A549 (cell line): ENCODE data around the gene PLEKHG3. TPM values are rescaled to one million over a fixed set of nuclear protein-coding genes. Genes with fewer than 3 reads are reported as not detected.
"Not testable (repeated sequence)": the region's sequence is repeated elsewhere in the genome, so short reads cannot be mapped to it uniquely, and the experiment has no call there.

ENCODE experiments used
- ATAC-seq, 2 experiments: fragments of 200-7000 bp in 1 of 2; fragments of >200 bp in 1 of 2; cut with Nextera tagmentation in 1 of 2; cut with Tn5 transposase in 1 of 2; 3 replicates each; pipeline versions ENCODE4 v1.8.0 to v1.9.1; 2018 to 2020; ENCODE audit warnings: mild to moderate bottlenecking in 1 of 2, moderate library complexity in 1 of 2
- CTCF ChIA-PET: fragments of 300-600 bp; sonication (Branson Sonifier 250); formaldehyde crosslinking; extraction: SDS; loops from one replicate; lab custom pipeline; 2021; ENCODE audit warnings: antibody characterized with exemption, inconsistent platforms; lab: Yijun Ruan, JAX
- POLR2A ChIA-PET: fragments of 350-600 bp; formaldehyde crosslinking; extraction: SDS; loops from one replicate; lab custom pipeline; 2021; ENCODE audit warnings: antibody characterized with exemption, inconsistent platforms; lab: Yijun Ruan, JAX
- DNase-seq, 2 experiments: peaks; one replicate each; pipeline versions ENCODE4 v3.0.0 to v3.0.0-alpha.2; 2011 to 2016; ENCODE audit warnings: low read depth in 1 of 2, low spot score in 1 of 2
- FAIRE-seq: peaks from 2 replicates; lab custom pipeline; 2011; peaks lifted over from hg19 to GRCh38; lab: Jason Lieb, UNC
- H3K27ac ChIP-seq, 2 experiments: fragments of >200 bp; sonication (Bioruptor Twin); formaldehyde crosslinking; 3 replicates each; pipeline ENCODE4 v1.5.1; 2016 to 2017
- H3K4me1 ChIP-seq: fragments of >200 bp; sonication (Bioruptor Twin); formaldehyde crosslinking; 3 replicates; pipeline ENCODE4 v1.6.1; 2016
- H3K4me2 ChIP-seq: fragments of >200 bp; sonication (Bioruptor Twin); formaldehyde crosslinking; 3 replicates; pipeline ENCODE4 v1.6.1; 2016
- H3K4me3 ChIP-seq: fragments of >200 bp; sonication (Bioruptor Twin); formaldehyde crosslinking; 3 replicates; pipeline ENCODE4 v1.5.1; 2016
- H3K9me3 ChIP-seq: fragments of >200 bp; sonication (Bioruptor Twin); formaldehyde crosslinking; 3 replicates; pipeline ENCODE4 v1.6.1; 2016
- BCL3 ChIP-seq: fragments of >200 bp; sonication (Bioruptor Twin); formaldehyde crosslinking; IDR thresholded peaks from 3 replicates; pipeline ENCODE4 v1.6.1; 2016
- BHLHE40 ChIP-seq: IDR thresholded peaks from 2 replicates; pipeline ENCODE4 v1.6.1; 2012; ENCODE audit warnings: low read depth, low read length, inconsistent platforms
- E2F6 ChIP-seq: IDR thresholded peaks from 2 replicates; pipeline ENCODE4 v1.6.1; 2012; ENCODE audit warnings: low read depth, borderline replicate concordance
- EHF ChIP-seq: fragments of 250-450 bp; sonication (Bioruptor Pico); IDR thresholded peaks from 2 replicates; pipeline ENCODE4 v1.5.0; 2020; ENCODE audit warnings: mild to moderate bottlenecking
- FOSB ChIP-seq: fragments of 250-450 bp; sonication (Bioruptor Pico); IDR thresholded peaks from 2 replicates; pipeline ENCODE4 v1.5.0; 2020; ENCODE audit warnings: mild to moderate bottlenecking, moderate library complexity
- FOXS1 ChIP-seq: fragments of 250-450 bp; sonication (Bioruptor Pico); IDR thresholded peaks from 2 replicates; pipeline ENCODE4 v1.5.0; 2020; ENCODE audit warnings: mild to moderate bottlenecking, moderate library complexity
- HDAC2 ChIP-seq: fragments of 200-600 bp; sonication (generic); IDR thresholded peaks from 2 replicates; pipeline ENCODE4 v1.6.1; 2016
- HEYL ChIP-seq: fragments of 250-450 bp; sonication (Bioruptor Pico); IDR thresholded peaks from 2 replicates; pipeline ENCODE4 v1.8.0; 2021; ENCODE audit warnings: mild to moderate bottlenecking, moderate library complexity
- HOXA7 ChIP-seq: fragments of 250-450 bp; sonication (Bioruptor Pico); IDR thresholded peaks from 2 replicates; pipeline ENCODE4 v1.5.0; 2020; ENCODE audit warnings: mild to moderate bottlenecking, moderate library complexity
- KDM1A ChIP-seq: fragments of 200-600 bp; sonication (generic); IDR thresholded peaks from 2 replicates; pipeline ENCODE4 v1.6.1; 2016; ENCODE audit warnings: low read depth, mild to moderate bottlenecking
- MAX ChIP-seq: IDR thresholded peaks from 2 replicates; pipeline ENCODE4 v1.6.1; 2012
- MAZ ChIP-seq: fragments of 150-350 bp; IDR thresholded peaks from 2 replicates; pipeline ENCODE4 v1.6.1; 2014; ENCODE audit warnings: antibody characterized with exemption, low read depth, low read length, borderline replicate concordance
- MYC ChIP-seq: IDR thresholded peaks from 2 replicates; pipeline ENCODE4 v1.6.1; 2012; ENCODE audit warnings: mild to moderate bottlenecking, inconsistent platforms, low read length, improper control_type of control experiment, borderline replicate concordance
- NFE2L2 ChIP-seq: fragments of 150-350 bp; conservative IDR thresholded peaks from 2 replicates; pipeline ENCODE4 v1.6.1; 2014; ENCODE audit warnings: low read length
- POLR2AphosphoS2 ChIP-seq: conservative IDR thresholded peaks from 2 replicates; pipeline ENCODE4 v1.6.1; 2012; ENCODE audit warnings: low read length, improper control_type of control experiment, inconsistent platforms
- RAD21 ChIP-seq, 2 experiments: fragments of >200 bp in 1 of 2; sonication (Bioruptor Twin) in 1 of 2; formaldehyde crosslinking in 1 of 2; IDR thresholded peaks in 1 of 2; conservative IDR thresholded peaks in 1 of 2; 2 replicates in 1 of 2; 3 replicates in 1 of 2; pipeline ENCODE4 v1.6.1; 2012 to 2018; ENCODE audit warnings: inconsistent platforms in 1 of 2
- REST ChIP-seq: fragments of 200-600 bp; sonication (generic); IDR thresholded peaks from 2 replicates; pipeline ENCODE4 v1.6.1; 2016; ENCODE audit warnings: antibody characterized with exemption, mild to moderate bottlenecking, moderate library complexity
- RFX5 ChIP-seq: fragments of 450-650 bp; IDR thresholded peaks from 2 replicates; pipeline ENCODE4 v1.7.1; 2014; ENCODE audit warnings: antibody characterized with exemption, mild to moderate bottlenecking, moderate library complexity
- RNF2 ChIP-seq: fragments of 200-600 bp; sonication (generic); IDR thresholded peaks from 2 replicates; pipeline ENCODE4 v1.6.1; 2016; ENCODE audit warnings: low read depth, mild to moderate bottlenecking, antibody characterized with exemption, moderate library complexity, borderline replicate concordance
- SMC3 ChIP-seq: fragments of >200 bp; sonication (Bioruptor Twin); formaldehyde crosslinking; IDR thresholded peaks from 3 replicates; pipeline ENCODE4 v1.6.1; 2018; ENCODE audit warnings: inconsistent platforms
- SREBF2 ChIP-seq: fragments of 450-650 bp; IDR thresholded peaks from 2 replicates; pipeline ENCODE4 v1.6.1; 2014; ENCODE audit warnings: mild to moderate bottlenecking, moderate library complexity
- TFCP2L1 ChIP-seq: fragments of 250-450 bp; sonication (Bioruptor Pico); IDR thresholded peaks from 2 replicates; pipeline ENCODE4 v1.5.0; 2021; ENCODE audit warnings: mild to moderate bottlenecking
- ZC3H11A ChIP-seq: fragments of 450-650 bp; IDR thresholded peaks from 2 replicates; pipeline ENCODE4 v1.6.1; 2014; ENCODE audit warnings: antibody characterized with exemption, mild to moderate bottlenecking
- WGBS: methylation state at CpG from one replicate; pipeline ENCODE4 v1.1.6; 2017; ENCODE audit errors: missing lambda C conversion rate; 5-methylcytosine and 5-hydroxymethylcytosine counted together
- polyA plus RNA-seq, 4 experiments: library from polyadenylated mRNA; depleted of rRNA in 3 of 4; stranded (reverse); fragments of >200 nt; fragmentation: RNase III in 1 of 4; extraction: RNeasy Plus Mini Kit Qiagen cat#74134 plus additional on column Dnase treatment in 1 of 4; gene quantifications; 2 replicates in 3 of 4; 3 replicates in 1 of 4; pipeline ENCODE4 v1.2.3, GENCODE V29; 2011 to 2017

The PLEKHG3 gene
- polyA plus RNA-seq, 2 of the 4 experiments (the other 2 are of a cell fraction) = 21.9 to 30.5 TPM

- no peak for TF ChIP-seq POLR2AphosphoS2
- TF ChIP-seq BCL3 = no peak
- no peak for TF ChIP-seq TFCP2L1
- no peak for TF ChIP-seq SMC3
- TF ChIP-seq HEYL (CRISPR knock-in tag) = no peak
- TF ChIP-seq EHF (CRISPR knock-in tag) = no peak
- no peak for TF ChIP-seq RAD21 (conservative IDR thresholded peaks at IDR 0.05 in 1 of 2, IDR thresholded peaks at IDR 0.05 in 1 of 2)
- TF ChIP-seq KDM1A = no peak
- no peak for TF ChIP-seq HOXA7 (CRISPR knock-in tag)
- no peak for TF ChIP-seq NFE2L2
- TF ChIP-seq MYC = no peak
- no peak for TF ChIP-seq RNF2
- DNase-seq (no peak), ATAC-seq (peak in 1 of 2 experiments; percentile 37; a peak in 2 of 6 replicates), FAIRE-seq (no peak)
- no peaks in the 10 kb centered on the region for H3K9me3 ChIP-seq
- no peak overlapping the region for H3K4me2 ChIP-seq
- H3K27ac ChIP-seq = 0 out of 6 replicates have a peak overlapping the region, but pooled peaks of 1 of the 2 experiments have one; percentile 21
- H3K4me1 ChIP-seq = peaks cover 5% of the 10 kb centered on the region; the same call in 1 of the 3 replicates
- 70% methylated on average over 6 of the region's 7 CpGs for WGBS
- H3K4me3 ChIP-seq = no peak overlapping the region
- POLR2A ChIA-PET = no interaction called here
- CTCF ChIA-PET = interaction anchor here (0.7 to 3.0 kb wide), 8 partner anchors 10 to 203 kb away, joined by 3 to 9 read pairs (median 4); no protein-coding TSS in a partner anchor
Measured at GRCh38 chr14:64688811-64689281, 15.4 kb upstream of the PLEKHG3 start.

GRCh38 chr14:64689289-64689688, 14.9 kb upstream of the PLEKHG3 start:
- no peak overlapping the region for H3K4me3 ChIP-seq
- ChIA-PET POLR2A (no interaction called here), CTCF (interaction anchor here (0.9 to 3.0 kb wide), 6 partner anchors 10 to 202 kb away, joined by 3 to 9 read pairs (median 6); no protein-coding TSS in a partner anchor)
- ATAC-seq (no peak), DNase-seq (no peak), FAIRE-seq (no peak)
- no peak for TF ChIP-seq FOSB (CRISPR knock-in tag)
- TF ChIP-seq SMC3 = no peak
- no peak for TF ChIP-seq SREBF2
- TF ChIP-seq MAX = no peak
- TF ChIP-seq MAZ = no peak
- TF ChIP-seq TFCP2L1 = no peak
- TF ChIP-seq REST = no peak
- no peak for TF ChIP-seq BHLHE40
- no peak for TF ChIP-seq FOXS1
- TF ChIP-seq ZC3H11A = no peak
- no peak for TF ChIP-seq HDAC2
- no peak for TF ChIP-seq RFX5
- no peak for TF ChIP-seq RAD21 (conservative IDR thresholded peaks at IDR 0.05 in 1 of 2, IDR thresholded peaks at IDR 0.05 in 1 of 2)
- no peak for TF ChIP-seq E2F6
- TF ChIP-seq RNF2 = no peak
- H3K4me1 ChIP-seq = peaks cover 5% of the 10 kb centered on the region; the same call in 1 of the 3 replicates
- 68% methylated on average over 3 of the region's 3 CpGs for WGBS
- no peak overlapping the region for H3K27ac ChIP-seq
- H3K4me2 ChIP-seq = no peak overlapping the region
- H3K9me3 ChIP-seq = no peaks in the 10 kb centered on the region

- H3K27ac ChIP-seq, H3K4me2 ChIP-seq, ATAC-seq, POLR2A ChIA-PET, H3K4me1 ChIP-seq, FAIRE-seq, H3K4me3 ChIP-seq, H3K9me3 ChIP-seq, DNase-seq: not testable (repeated sequence)
- CTCF ChIA-PET = interaction anchor here (1.0 to 2.5 kb wide), 3 partner anchors 17 to 74 kb away, joined by 3 to 9 read pairs (median 3); no protein-coding TSS in a partner anchor
- 82% methylated on average over 6 of the region's 6 CpGs for WGBS
Measured at GRCh38 chr14:64690607-64691006, 13.6 kb upstream of the PLEKHG3 start.
